ENCODE results near the gene PTPRO. TPM values are rescaled to one million over a fixed set of nuclear protein-coding genes. Genes with fewer than 3 reads are reported as not detected.

PTPRO gene
- polyA plus RNA-seq, 1 donor (not counting 4 experiments of a cell fraction or from before 2014, with no cell fraction given): 0.17 TPM

GRCh38 chr12:15486859-15487258 is 164.6 kb downstream of the PTPRO start:
- Histone ChIP-seq H4K20me1 (ENCODE audit: control insufficient read depth, extremely low read depth, insufficient read depth, low read length) (no peaks in the 10 kb centered on the region), H3K9me3 (ENCODE audit: control insufficient read depth, low read depth, low read length) (no peaks in the 10 kb centered on the region), H3K4me3 (ENCODE audit: control insufficient read depth in 2 of 3, extremely low read depth in 1 of 3, insufficient read depth in 2 of 3, low read depth in 1 of 3, low read length in 3 of 3) (no peak overlapping the region), H3K9me1 (ENCODE audit: control insufficient read depth, extremely low read depth, insufficient read depth, low read length) (no peaks in the 10 kb centered on the region), H3K9ac (ENCODE audit: control insufficient read depth, extremely low read depth, insufficient read depth, low read length) (no peak overlapping the region), H3K4me1 (ENCODE audit: control insufficient read depth, extremely low read depth, insufficient read depth, low read length) (no peaks in the 10 kb centered on the region), H3K27ac (ENCODE audit: control insufficient read depth, insufficient read depth, low read length) (no peak overlapping the region), H3K79me2 (ENCODE audit: control insufficient read depth, insufficient read depth, low read length) (no peaks in the 10 kb centered on the region), H3K36me3 (ENCODE audit: control insufficient read depth in 2 of 2, extremely low read depth in 1 of 2, insufficient read depth in 2 of 2, low read length in 2 of 2) (no peaks in the 10 kb centered on the region), H3K4me2 (ENCODE audit: control insufficient read depth, extremely low read depth, insufficient read depth, low read depth, low read length) (no peak overlapping the region), H3K27me3 (ENCODE audit: control insufficient read depth, extremely low read depth, insufficient read depth, low read length) (no peaks in the 10 kb centered on the region), H2AFZ (ENCODE audit: control insufficient read depth, low read length) (no peak overlapping the region)
- FAIRE-seq (no peak), DNase-seq (ENCODE audit: low read depth, low spot score) (no peak)
- dilution Hi-C loops (cut with MboI; ENCODE audit: extremely low pct_ligation_motif_present, low sequenced_read_pairs): no loop called here
- TF ChIP-seq, protein P1, sequence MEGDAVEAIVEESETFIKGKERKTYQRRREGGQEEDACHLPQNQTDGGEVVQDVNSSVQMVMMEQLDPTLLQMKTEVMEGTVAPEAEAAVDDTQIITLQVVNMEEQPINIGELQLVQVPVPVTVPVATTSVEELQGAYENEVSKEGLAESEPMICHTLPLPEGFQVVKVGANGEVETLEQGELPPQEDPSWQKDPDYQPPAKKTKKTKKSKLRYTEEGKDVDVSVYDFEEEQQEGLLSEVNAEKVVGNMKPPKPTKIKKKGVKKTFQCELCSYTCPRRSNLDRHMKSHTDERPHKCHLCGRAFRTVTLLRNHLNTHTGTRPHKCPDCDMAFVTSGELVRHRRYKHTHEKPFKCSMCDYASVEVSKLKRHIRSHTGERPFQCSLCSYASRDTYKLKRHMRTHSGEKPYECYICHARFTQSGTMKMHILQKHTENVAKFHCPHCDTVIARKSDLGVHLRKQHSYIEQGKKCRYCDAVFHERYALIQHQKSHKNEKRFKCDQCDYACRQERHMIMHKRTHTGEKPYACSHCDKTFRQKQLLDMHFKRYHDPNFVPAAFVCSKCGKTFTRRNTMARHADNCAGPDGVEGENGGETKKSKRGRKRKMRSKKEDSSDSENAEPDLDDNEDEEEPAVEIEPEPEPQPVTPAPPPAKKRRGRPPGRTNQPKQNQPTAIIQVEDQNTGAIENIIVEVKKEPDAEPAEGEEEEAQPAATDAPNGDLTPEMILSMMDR (optimal IDR thresholded peaks at IDR 0.05 in 1 of 3, IDR thresholded peaks at IDR 0.05 in 1 of 3, conservative IDR thresholded peaks at IDR 0.05 in 1 of 3; ENCODE audit: extremely low read depth in 1 of 3, insufficient read depth in 2 of 3, low read length in 3 of 3): no peak
- no peak for TF ChIP-seq EZH2 (IDR thresholded peaks at IDR 0.05; ENCODE audit: low read length)

- no peak overlapping the region for H3K27ac ChIP-seq (ENCODE audit: control insufficient read depth, insufficient read depth, low read length)
- no peak for FAIRE-seq
These were observed 166.2 kb downstream of the PTPRO start for GRCh38 chr12:15488481-15488880.

More at GRCh38 chr12:15488481-15488880, 166.2 kb downstream of the PTPRO start:
- Histone ChIP-seq H3K27me3 (ENCODE audit: control insufficient read depth, extremely low read depth, insufficient read depth, low read length) (no peaks in the 10 kb centered on the region), H3K4me1 (ENCODE audit: control insufficient read depth, extremely low read depth, insufficient read depth, low read length) (no peaks in the 10 kb centered on the region), H2AFZ (ENCODE audit: control insufficient read depth, low read length) (no peak overlapping the region), H3K4me3 (ENCODE audit: control insufficient read depth in 2 of 3, extremely low read depth in 1 of 3, insufficient read depth in 2 of 3, low read depth in 1 of 3, low read length in 3 of 3) (no peak overlapping the region), H4K20me1 (ENCODE audit: control insufficient read depth, extremely low read depth, insufficient read depth, low read length) (no peaks in the 10 kb centered on the region), H3K79me2 (ENCODE audit: control insufficient read depth, insufficient read depth, low read length) (no peaks in the 10 kb centered on the region), H3K9me3 (ENCODE audit: control insufficient read depth, low read depth, low read length) (no peaks in the 10 kb centered on the region), H3K9ac (ENCODE audit: control insufficient read depth, extremely low read depth, insufficient read depth, low read length) (no peak overlapping the region), H3K4me2 (ENCODE audit: control insufficient read depth, extremely low read depth, insufficient read depth, low read depth, low read length) (no peak overlapping the region), H3K36me3 (ENCODE audit: control insufficient read depth in 2 of 2, extremely low read depth in 1 of 2, insufficient read depth in 2 of 2, low read length in 2 of 2) (no peaks in the 10 kb centered on the region), H3K9me1 (ENCODE audit: control insufficient read depth, extremely low read depth, insufficient read depth, low read length) (no peaks in the 10 kb centered on the region)
- dilution Hi-C loops (cut with MboI; ENCODE audit: extremely low pct_ligation_motif_present, low sequenced_read_pairs): no loop called here
- no peak for DNase-seq (ENCODE audit: low read depth, low spot score)
- no peak for TF ChIP-seq EZH2 (IDR thresholded peaks at IDR 0.05; ENCODE audit: low read length)
- TF ChIP-seq, protein P1 (optimal IDR thresholded peaks at IDR 0.05 in 1 of 3, IDR thresholded peaks at IDR 0.05 in 1 of 3, conservative IDR thresholded peaks at IDR 0.05 in 1 of 3; ENCODE audit: extremely low read depth in 1 of 3, insufficient read depth in 2 of 3, low read length in 3 of 3): no peak

Measured in keratinocyte (primary cell).